Lower leg skin (tissue), 3 donors: ENCODE data around the gene GSTA4.

Experiments
- CTCF ChIP-seq, 3 donors: fragments of 450-650 bp; IDR thresholded peaks; one replicate each; pipeline ENCODE4 v1.5.1; 2016; ENCODE audit warnings: antibody characterized with exemption in 3 of 3, mild to moderate bottlenecking in 3 of 3, moderate library complexity in 2 of 3
- POLR2A ChIP-seq, 2 donors: fragments of 450-650 bp; IDR thresholded peaks; one replicate each; pipeline ENCODE4 v1.6.1; 2016 to 2017; ENCODE audit warnings: antibody characterized with exemption in 2 of 2, mild to moderate bottlenecking in 1 of 2, moderate library complexity in 1 of 2

GRCh38 chr6:53031281-53031680 is 36.2 kb upstream of the GSTA4 start:
- TF ChIP-seq CTCF (IDR thresholded peaks at IDR 0.05), result no peak
- TF ChIP-seq POLR2A (IDR thresholded peaks at IDR 0.05), result no peak
